IMR-90 (cell line): ENCODE measurements around the gene TTLL9. TPM values are rescaled to one million over a fixed set of nuclear protein-coding genes. Genes with fewer than 3 reads are reported as not detected.

ENCODE experiments used
- ATAC-seq: fragments of 200-7000 bp; cut with Tn5 transposase; 2 replicates; pipeline ENCODE4 v1.9.1; 2020; ENCODE audit warnings: low read depth, mild to moderate bottlenecking, moderate library complexity
- BruUV-seq: library from RNA; stranded (reverse); fragments of 400-500 nt; replicated peaks from 2 replicates; lab custom pipeline; 2021; lab: Mats Ljungman, UMichigan
- CTCF ChIA-PET: fragments of 300-600 bp; formaldehyde crosslinking; extraction: SDS; loops from one replicate; lab custom pipeline; 2021; ENCODE audit warnings: antibody characterized with exemption; lab: Yijun Ruan, JAX
- POLR2A ChIA-PET: fragments of 300-600 bp; sonication (Branson Sonifier 250); formaldehyde crosslinking; loops from one replicate; lab custom pipeline; 2022; ENCODE audit warnings: antibody characterized with exemption; ENCODE audit not compliant: unreplicated experiment; lab: Charles Lee
- DNase-seq: peaks from one replicate; pipeline ENCODE4 v3.0.0; 2013
- H2AFZ ChIP-seq: replicated peaks from 2 replicates; pipeline ENCODE3; 2013; ENCODE audit warnings: low read length, mild to moderate bottlenecking; ENCODE audit not compliant: poor library complexity
- H2AK5ac ChIP-seq: 2 replicates; pipeline ENCODE4 v1.6.1; 2013; ENCODE audit warnings: low read depth, low read length, inconsistent platforms
- H2AK9ac ChIP-seq: replicated peaks from 2 replicates; pipeline ENCODE3; 2013; ENCODE audit warnings: mild to moderate bottlenecking, low read depth, low read length, moderate library complexity; ENCODE audit not compliant: poor library complexity
- H2BK120ac ChIP-seq: 2 replicates; pipeline ENCODE4 v1.6.1; 2013; ENCODE audit warnings: low read depth, low read length, inconsistent platforms
- H2BK15ac ChIP-seq: 3 replicates; pipeline ENCODE4 v1.6.1; 2013; ENCODE audit warnings: low read depth, low read length, inconsistent platforms
- H2BK20ac ChIP-seq: 2 replicates; pipeline ENCODE4 v1.6.1; 2013; ENCODE audit warnings: low read depth, mild to moderate bottlenecking, inconsistent platforms, low read length, moderate library complexity
- H2BK5ac ChIP-seq: 2 replicates; pipeline ENCODE4 v1.6.1; 2013; ENCODE audit warnings: mild to moderate bottlenecking, low read depth, low read length, inconsistent platforms; ENCODE audit not compliant: poor library complexity, severe bottlenecking
- H3K14ac ChIP-seq: replicated peaks from 2 replicates; pipeline ENCODE4 v1.6.1; 2013; ENCODE audit warnings: low read depth, low read length, inconsistent platforms
- H3K18ac ChIP-seq: 2 replicates; pipeline ENCODE4 v1.6.1; 2013; ENCODE audit warnings: low read depth, low read length, control low read depth
- H3K23ac ChIP-seq: 2 replicates; pipeline ENCODE4 v1.6.1; 2013; ENCODE audit warnings: low read depth, low read length, inconsistent platforms
- H3K27ac ChIP-seq: 2 replicates; pipeline ENCODE4 v1.5.1; 2013; ENCODE audit warnings: mild to moderate bottlenecking, control low read depth, low read length; ENCODE audit not compliant: insufficient read depth
- H3K27me3 ChIP-seq: 2 replicates; pipeline ENCODE4 v1.6.1; 2013; ENCODE audit warnings: low read length; ENCODE audit not compliant: control insufficient read depth, insufficient read depth
- H3K36me3 ChIP-seq: 2 replicates; pipeline ENCODE4 v1.6.1; 2013; ENCODE audit warnings: low read length, mixed read lengths; ENCODE audit not compliant: control insufficient read depth, insufficient read depth
- H3K4ac ChIP-seq: 2 replicates; pipeline ENCODE4 v1.6.1; 2013; ENCODE audit warnings: low read depth, low read length, inconsistent platforms
- H3K4me1 ChIP-seq: 2 replicates; pipeline ENCODE4 v1.6.1; 2013; ENCODE audit warnings: low read length, mixed read lengths; ENCODE audit not compliant: control insufficient read depth, insufficient read depth
- H3K4me2 ChIP-seq: 2 replicates; pipeline ENCODE4 v1.6.1; 2013; ENCODE audit warnings: low read depth, mild to moderate bottlenecking, control low read depth, low read length, moderate library complexity
- H3K4me3 ChIP-seq: 2 replicates; pipeline ENCODE4 v1.5.1; 2013; ENCODE audit warnings: low read depth, mild to moderate bottlenecking, control low read depth, low read length, moderate library complexity; ENCODE audit not compliant: insufficient read depth
- H3K56ac ChIP-seq: 2 replicates; pipeline ENCODE4 v1.6.1; 2013; ENCODE audit warnings: low read length, inconsistent platforms; ENCODE audit not compliant: insufficient read depth; ENCODE audit errors: extremely low read depth
- H3K79me1 ChIP-seq, 2 experiments: 2 replicates each; pipeline ENCODE4 v1.6.1; 2013; ENCODE audit warnings: low read length in 2 of 2, inconsistent platforms in 1 of 2, low read depth in 1 of 2
- H3K9ac ChIP-seq: 2 replicates; pipeline ENCODE4 v1.6.1; 2013; ENCODE audit warnings: low read depth, low read length, control low read depth
- H3K9me1 ChIP-seq: 2 replicates; pipeline ENCODE4 v1.6.1; 2013; ENCODE audit warnings: low read length, inconsistent platforms; ENCODE audit not compliant: insufficient read depth
- H3K9me3 ChIP-seq: 2 replicates; pipeline ENCODE4 v1.6.1; 2013; ENCODE audit warnings: low read length; ENCODE audit not compliant: control insufficient read depth, insufficient read depth
- H4K20me1 ChIP-seq: 2 replicates; pipeline ENCODE4 v1.6.1; 2013; ENCODE audit warnings: low read length, inconsistent platforms; ENCODE audit not compliant: insufficient read depth
- H4K5ac ChIP-seq: 2 replicates; pipeline ENCODE4 v1.6.1; 2013; ENCODE audit warnings: mild to moderate bottlenecking, low read depth, low read length, control low read depth
- H4K8ac ChIP-seq, 2 experiments: 2 replicates each; pipeline ENCODE4 v1.6.1; 2013; ENCODE audit warnings: low read depth in 2 of 2, low read length in 2 of 2, control low read depth in 1 of 2, inconsistent platforms in 1 of 2
- H4K91ac ChIP-seq: 2 replicates; pipeline ENCODE4 v1.6.1; 2013; ENCODE audit warnings: low read depth, low read length, inconsistent platforms; ENCODE audit not compliant: insufficient read depth
- BHLHE40 ChIP-seq: fragments of 150-350 bp; IDR thresholded peaks from 2 replicates; pipeline ENCODE4 v1.6.1; 2016; ENCODE audit warnings: mild to moderate bottlenecking, low read depth, low read length
- CEBPB ChIP-seq: IDR thresholded peaks from 2 replicates; pipeline ENCODE4 v1.6.1; 2012; ENCODE audit warnings: low read depth, low read length, improper control_type of control experiment
- CTCF ChIP-seq: conservative IDR thresholded peaks from 2 replicates; pipeline ENCODE4 v1.5.1; 2012; ENCODE audit warnings: mild to moderate bottlenecking, low read depth, low read length, improper control_type of control experiment
- ELK1 ChIP-seq: fragments of 150-350 bp; IDR thresholded peaks from 2 replicates; pipeline ENCODE4 v1.6.1; 2016; ENCODE audit warnings: low read depth, mild to moderate bottlenecking, low read length, moderate library complexity, borderline replicate concordance
- MAFK ChIP-seq: IDR thresholded peaks from 2 replicates; pipeline ENCODE4 v1.6.1; 2012; ENCODE audit warnings: low read depth, low read length, improper control_type of control experiment
- MAZ ChIP-seq: IDR thresholded peaks from 2 replicates; pipeline ENCODE4 v1.6.1; 2012; ENCODE audit warnings: low read depth, mild to moderate bottlenecking, low read length, improper control_type of control experiment, moderate library complexity, borderline replicate concordance
- MXI1 ChIP-seq: IDR thresholded peaks from 2 replicates; pipeline ENCODE4 v1.6.1; 2012; ENCODE audit warnings: low read depth, mild to moderate bottlenecking, low read length, moderate library complexity, borderline replicate concordance
- NFE2L2 ChIP-seq: fragments of 150-350 bp; IDR thresholded peaks from 2 replicates; pipeline ENCODE4 v1.6.1; 2016; ENCODE audit warnings: low read depth, mild to moderate bottlenecking, low read length
- RFX5 ChIP-seq: IDR thresholded peaks from 2 replicates; pipeline ENCODE4 v1.8.0; 2012; ENCODE audit warnings: low read depth, mild to moderate bottlenecking, low read length, moderate library complexity
- WGBS, 2 experiments: methylation state at CpG; one replicate each; pipeline versions ENCODE4 v1.1.5 to v1.1.7; 2013; ENCODE audit warnings: missing lambda C conversion rate in 2 of 2; ENCODE audit not compliant: insufficient read length in 1 of 2; ENCODE audit errors: extremely low coverage in 2 of 2; 5-methylcytosine and 5-hydroxymethylcytosine counted together
- dilution Hi-C: fragments of 300-500 bp; cut with HindIII; formaldehyde crosslinking; loops from one replicate; pipeline ENCODE4 v1.14.3; 2018; ENCODE audit warnings: low sequenced_read_pairs; ENCODE audit not compliant: unreplicated experiment
- in situ Hi-C: fragments of 300-500 bp; cut with MboI; formaldehyde crosslinking; loops from 3 replicates; pipeline ENCODE4 v1.14.3; 2019; ENCODE audit warnings: low sequenced_read_pairs, inconsistent platforms, mixed read lengths
- intact Hi-C: fragments of 100-400 bp; cut with micrococcal nuclease; formaldehyde crosslinking; loops from 2 replicates; pipeline ENCODE4 v1.10.0; 2022
- polyA plus RNA-seq, 3 experiments: library from polyadenylated mRNA; depleted of rRNA; stranded (reverse); fragments of >200 nt; gene quantifications; 2 replicates each; pipeline ENCODE4 v1.2.3, GENCODE V29; 2012; ENCODE audit warnings: low replicate concordance in 1 of 3
- total RNA-seq: library from RNA; depleted of rRNA; stranded (reverse); fragments of >200 nt; gene quantifications from 2 replicates; pipeline ENCODE4 v1.2.3, GENCODE V29; 2012

The TTLL9 gene
- total and polyA plus RNA-seq, 2 of the 4 experiments (the other 2 are of a cell fraction), result not detected

GRCh38 chr20:31969991-31970390, 99.6 kb downstream of the TTLL9 start:
- Histone ChIP-seq H4K91ac (no peak overlapping the region), H4K20me1 (peaks cover 6% of the 10 kb centered on the region; the same call in 1 of the 2 replicates), H3K14ac (no peak overlapping the region), H2AFZ (no peak overlapping the region), H2BK15ac (no peak overlapping the region), H4K8ac (no peak overlapping the region), H3K4me2 (no peak overlapping the region), H3K23ac (no peak overlapping the region), H3K9me1 (no peaks in the 10 kb centered on the region), H3K36me3 (no peaks in the 10 kb centered on the region), H3K27ac (no peak overlapping the region), H3K9me3 (no peaks in the 10 kb centered on the region), H2AK9ac (no peak overlapping the region), H3K4me1 (no peaks in the 10 kb centered on the region; the same call in 1 of the 2 replicates), H3K4me3 (no peak overlapping the region), H2AK5ac (no peak overlapping the region), H3K4ac (no peak overlapping the region), H3K79me1 (no peaks in the 10 kb centered on the region), H3K56ac (no peak overlapping the region), H3K27me3 (peaks cover 37% of the 10 kb centered on the region), H2BK5ac (no peak overlapping the region), H2BK20ac (no peak overlapping the region), H4K5ac (no peak overlapping the region), H3K9ac (no peak overlapping the region), H2BK120ac (no peak overlapping the region), H3K18ac (no peak overlapping the region)
- BruUV-seq, result no TSS peak
- intact Hi-C loops (no loop called here), in situ Hi-C loops (no loop called here), dilution Hi-C loops (no loop called here)
- DNase-seq (no peak), ATAC-seq (no peak)
- POLR2A ChIA-PET, result no interaction called here
- WGBS, 2 experiments, result no CpG with 5 or more reads among the region's 5 CpGs
- CTCF ChIA-PET, result interaction anchor here (0.7 to 1.4 kb wide), 2 partner anchors 18 to 61 kb away, joined by 3 read pairs; partner anchors contain the start of gene PDRG1
- TF ChIP-seq MAFK (no peak), MAZ (no peak), NFE2L2 (no peak), BHLHE40 (no peak), CEBPB (no peak), CTCF (no peak), RFX5 (no peak), MXI1 (no peak), ELK1 (no peak)
